Brain microvascular endothelial cell (primary cell): ENCODE results near the gene TMEM212.

Experiments
- DNase-seq: peaks from one replicate; pipeline ENCODE4 v3.0.0-alpha.2; 2020
- H3K27ac ChIP-seq: fragments of 250-450 bp; sonication (Bioruptor Pico); 2 replicates; pipeline ENCODE4 v1.5.1; 2020; ENCODE audit warnings: mild to moderate bottlenecking, moderate library complexity
- H3K27me3 ChIP-seq: fragments of 250-450 bp; sonication (Bioruptor Pico); replicated peaks from 2 replicates; pipeline ENCODE4 v1.5.1; 2020; ENCODE audit warnings: mild to moderate bottlenecking
- H3K36me3 ChIP-seq: fragments of 250-450 bp; sonication (Bioruptor Pico); replicated peaks from 2 replicates; pipeline ENCODE4 v1.5.1; 2020; ENCODE audit warnings: mild to moderate bottlenecking
- H3K4me3 ChIP-seq: 2 replicates; pipeline ENCODE4 v1.5.1; 2011; ENCODE audit warnings: low read depth, mild to moderate bottlenecking, control low read depth, low read length, moderate library complexity
- in situ Hi-C: cut with HindIII; loops from 2 replicates; pipeline ENCODE4 v1.10.0; 2017; ENCODE audit warnings: low sequenced_read_pairs, low pct_ligation_motif_present
- TF ChIP-seq, protein P1 (sequence below): IDR thresholded peaks from 2 replicates; pipeline ENCODE4 v1.5.1; 2011; ENCODE audit warnings: low read depth, mild to moderate bottlenecking, moderate library complexity, low read length, control low read depth, inconsistent platforms; ENCODE audit errors: missing control alignments

TMEM212 gene

GRCh38 chr3:171847595-171848259 lies 4.6 kb downstream of the TMEM212 start:
- TF ChIP-seq, protein P1, sequence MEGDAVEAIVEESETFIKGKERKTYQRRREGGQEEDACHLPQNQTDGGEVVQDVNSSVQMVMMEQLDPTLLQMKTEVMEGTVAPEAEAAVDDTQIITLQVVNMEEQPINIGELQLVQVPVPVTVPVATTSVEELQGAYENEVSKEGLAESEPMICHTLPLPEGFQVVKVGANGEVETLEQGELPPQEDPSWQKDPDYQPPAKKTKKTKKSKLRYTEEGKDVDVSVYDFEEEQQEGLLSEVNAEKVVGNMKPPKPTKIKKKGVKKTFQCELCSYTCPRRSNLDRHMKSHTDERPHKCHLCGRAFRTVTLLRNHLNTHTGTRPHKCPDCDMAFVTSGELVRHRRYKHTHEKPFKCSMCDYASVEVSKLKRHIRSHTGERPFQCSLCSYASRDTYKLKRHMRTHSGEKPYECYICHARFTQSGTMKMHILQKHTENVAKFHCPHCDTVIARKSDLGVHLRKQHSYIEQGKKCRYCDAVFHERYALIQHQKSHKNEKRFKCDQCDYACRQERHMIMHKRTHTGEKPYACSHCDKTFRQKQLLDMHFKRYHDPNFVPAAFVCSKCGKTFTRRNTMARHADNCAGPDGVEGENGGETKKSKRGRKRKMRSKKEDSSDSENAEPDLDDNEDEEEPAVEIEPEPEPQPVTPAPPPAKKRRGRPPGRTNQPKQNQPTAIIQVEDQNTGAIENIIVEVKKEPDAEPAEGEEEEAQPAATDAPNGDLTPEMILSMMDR: no peak
- no peak for DNase-seq
- Histone ChIP-seq H3K27me3 (no peaks in the 10 kb centered on the region), H3K36me3 (no peaks in the 10 kb centered on the region), H3K4me3 (no peak overlapping the region), H3K27ac (no peak overlapping the region)
- in situ Hi-C loops: no loop called here

- Histone ChIP-seq H3K36me3 (no peaks in the 10 kb centered on the region), H3K27me3 (no peaks in the 10 kb centered on the region), H3K27ac (no peak overlapping the region), H3K4me3 (no peak overlapping the region)
- TF ChIP-seq, protein P1: no peak
- in situ Hi-C loops: no loop called here
- DNase-seq: no peak
These were observed 6.6 kb downstream of the TMEM212 start for GRCh38 chr3:171849617-171850319.

GRCh38 chr3:171850320-171850959 lies 7.3 kb downstream of the TMEM212 start:
- no peak for DNase-seq
- Histone ChIP-seq H3K27me3 (no peaks in the 10 kb centered on the region), H3K4me3 (no peak overlapping the region), H3K36me3 (no peaks in the 10 kb centered on the region), H3K27ac (peak overlapping the region; percentile 21)
- in situ Hi-C loops: no loop called here
- TF ChIP-seq, protein P1: no peak

DNA sequence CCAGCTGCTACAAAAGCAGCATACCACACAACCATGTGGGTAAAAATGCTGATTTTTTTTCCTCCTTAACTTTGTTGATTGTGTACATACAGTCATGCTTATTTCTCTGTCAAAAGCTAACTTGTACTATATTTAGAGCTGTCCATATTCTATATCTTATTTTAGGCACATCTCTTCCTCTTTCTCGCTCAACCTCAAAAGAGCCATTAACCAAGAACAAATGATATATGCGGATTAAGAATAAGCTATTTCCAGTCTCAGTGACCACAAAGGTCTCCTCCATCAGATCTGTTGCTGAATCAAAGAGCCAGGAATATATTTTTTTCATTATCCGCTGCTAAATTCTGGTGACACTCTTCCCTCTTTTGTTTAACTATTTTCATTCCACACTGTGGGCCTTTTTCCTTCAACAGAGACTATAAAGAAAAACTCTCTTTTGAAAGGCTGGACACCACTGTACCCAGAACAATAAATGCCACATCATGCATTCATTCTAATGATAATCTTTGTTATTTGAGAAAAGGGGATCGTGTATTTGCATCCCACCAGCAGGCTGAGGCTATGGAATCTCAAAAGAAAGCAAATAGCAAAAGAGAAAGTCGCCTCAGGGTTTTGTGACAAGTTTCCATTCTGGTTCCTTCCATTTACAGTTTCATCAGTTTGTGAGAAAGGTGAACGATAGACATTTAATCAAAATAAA lies 8.0 kb downstream of the TMEM212 start:
- Histone ChIP-seq H3K4me3 (no peak overlapping the region), H3K27me3 (no peaks in the 10 kb centered on the region), H3K27ac (peak overlapping the region; percentile 28), H3K36me3 (no peaks in the 10 kb centered on the region)
- no peak for DNase-seq
- TF ChIP-seq, protein P1: no peak
- in situ Hi-C loops: no loop called here

DNA sequence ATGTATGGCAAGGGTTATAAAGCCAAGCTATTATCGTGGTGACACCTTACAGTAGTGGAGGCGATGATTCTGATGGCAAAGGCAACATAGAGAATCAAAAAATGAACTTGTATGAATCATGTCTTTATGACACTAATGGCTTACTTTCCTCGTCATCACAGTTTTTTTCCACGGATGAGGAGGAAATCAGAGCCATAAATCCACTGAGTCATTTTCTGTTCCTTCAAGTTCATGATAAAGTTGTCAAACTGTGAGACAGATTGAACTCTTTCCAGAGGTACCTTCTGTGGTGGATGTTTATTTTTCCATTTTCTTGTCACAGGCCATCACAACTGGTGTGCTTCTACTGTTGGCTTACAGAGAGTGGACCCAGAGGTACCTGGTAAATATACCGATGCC lies 8.5 kb downstream of the TMEM212 start:
- Histone ChIP-seq H3K4me3 (no peak overlapping the region), H3K27me3 (no peaks in the 10 kb centered on the region), H3K36me3 (no peaks in the 10 kb centered on the region), H3K27ac (peak overlapping the region; percentile 35)
- TF ChIP-seq, protein P1: no peak
- in situ Hi-C loops: no loop called here
- DNase-seq: no peak
